ENCODE data around the gene TCF3. TPM values are rescaled to one million over a fixed set of nuclear protein-coding genes. Genes with fewer than 3 reads are reported as not detected.

The TCF3 gene
- total and polyA plus RNA-seq, 2 of the 8 experiments (the other 6 are each of a cell fraction or from before 2014, with no cell fraction given): 241 to 348 TPM

DNA sequence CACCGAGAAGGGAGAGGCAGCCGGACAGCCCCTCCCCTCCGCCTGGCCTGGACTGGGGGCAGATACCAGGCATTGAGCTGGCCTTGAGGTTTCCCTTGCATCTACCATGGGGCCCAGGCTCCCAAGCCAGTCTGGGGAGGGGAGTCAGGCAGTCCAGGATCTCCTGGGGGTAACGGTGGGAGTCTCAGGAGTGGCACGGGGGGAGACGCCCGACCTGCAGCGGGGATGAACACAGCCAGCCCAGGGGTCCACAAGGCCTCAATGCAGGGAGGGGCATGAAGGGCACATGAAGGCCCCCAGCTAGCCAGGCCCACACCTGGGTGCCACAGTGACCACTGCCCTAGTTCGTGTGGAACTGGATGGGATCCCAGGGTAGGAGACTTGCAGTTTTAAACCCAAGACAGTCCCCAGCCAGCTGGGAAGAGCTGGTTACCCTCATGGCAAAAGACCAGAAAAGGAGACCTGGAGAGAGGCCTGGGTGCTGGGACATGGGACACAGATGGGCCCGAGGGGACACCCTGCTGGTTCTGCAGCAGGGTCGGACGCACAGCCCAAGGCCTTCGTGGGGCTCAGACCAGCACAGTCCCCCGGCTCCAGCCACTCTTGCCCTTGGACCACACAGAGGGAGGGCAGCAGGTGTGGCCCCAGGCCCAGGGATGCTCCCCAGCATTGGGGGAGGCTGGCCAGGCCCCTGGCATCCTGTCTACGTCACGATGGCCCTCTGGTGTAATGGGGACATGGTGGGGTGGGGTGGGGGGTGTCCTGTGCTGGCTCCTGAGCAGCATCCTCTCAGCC, 42.5 kb downstream of the TCF3 start:
- WGBS, 2 experiments (ENCODE audit: extremely low coverage in 1 of 2, insufficient coverage in 1 of 2, insufficient read length in 1 of 2, insufficient replicate concordance in 2 of 2, low coverage in 1 of 2, low lambda C conversion rate in 2 of 2, missing lambda C conversion rate in 1 of 2): 90% methylated on average over 15 of the region's 16 CpGs; no CpG with 5 or more reads in 1 of the 2 experiments

More for the DNA sequence above, 42.5 kb downstream of the TCF3 start:
- Histone ChIP-seq H4K91ac (replicated peaks; ENCODE audit: insufficient read length, low read length) (no peak overlapping the region), H3K27ac (ENCODE audit: low read depth, low read length) (no peak overlapping the region), H3K18ac (ENCODE audit: extremely low read depth, low read length) (no peak overlapping the region), H2BK20ac (ENCODE audit: low read length) (no peak overlapping the region), H2BK15ac (ENCODE audit: low read length) (no peak overlapping the region), H2AFZ (ENCODE audit: low read length) (no peak overlapping the region), H4K8ac (ENCODE audit: extremely low read depth, insufficient read depth, low read length) (peak overlapping the region; percentile 88; the same call in 1 of the 2 replicates), H3K4ac (replicated peaks; ENCODE audit: insufficient read length, low read depth, low read length) (no peak overlapping the region), H3K4me3 (ENCODE audit: extremely low read depth in 1 of 4, insufficient read depth in 2 of 4, low read depth in 3 of 4, low read length in 4 of 4) (no peak overlapping the region), H3K56ac (replicated peaks; ENCODE audit: insufficient read length, low read depth, low read length) (no peak overlapping the region), H4K5ac (ENCODE audit: insufficient read length, low read depth, low read length) (no peak overlapping the region), H3K79me1 (ENCODE audit: low read depth, low read length) (no peaks in the 10 kb centered on the region; the same call in 1 of the 2 replicates), H4K20me1 (replicated peaks in 1 of 2; ENCODE audit: control insufficient read depth in 1 of 2, insufficient read depth in 2 of 2, low read length in 2 of 2) (peaks cover 8 to 24% of the 10 kb centered on the region in 2 experiments), H3K79me2 (ENCODE audit: control insufficient read depth in 1 of 2, insufficient read depth in 2 of 2, low read length in 2 of 2) (peaks cover 2 to 3% of the 10 kb centered on the region in 2 experiments), H3K23ac (ENCODE audit: insufficient read length) (no peak overlapping the region), H3K14ac (ENCODE audit: insufficient read length) (no peak overlapping the region), H2BK5ac (ENCODE audit: low read depth, low read length) (no peak overlapping the region), H3K4me2 (ENCODE audit: insufficient read depth in 1 of 2, low read depth in 2 of 2, low read length in 2 of 2) (no peak overlapping the region), H2BK120ac (replicated peaks; ENCODE audit: low read depth, low read length) (no peak overlapping the region), H2BK12ac (ENCODE audit: low read depth, low read length) (no peak overlapping the region), H3K36me3 (ENCODE audit: control insufficient read depth in 2 of 4, insufficient read depth in 4 of 4, low read length in 3 of 4) (peaks cover 27 to 47% (median 38%) of the 10 kb centered on the region in 4 experiments), H3K9ac (replicated peaks in 1 of 4; ENCODE audit: extremely low read depth in 1 of 4, low read depth in 3 of 4, low read length in 3 of 4) (no peak overlapping the region), H3K23me2 (ENCODE audit: low read depth, low read length) (peaks cover 4% of the 10 kb centered on the region; the same call in 1 of the 2 replicates), H2AK5ac (ENCODE audit: low read depth, low read length) (no peak overlapping the region), H3K27me3 (replicated peaks in 1 of 4; ENCODE audit: control insufficient read depth in 3 of 4, extremely low read depth in 1 of 4, insufficient read depth in 3 of 4, low read length in 3 of 4) (no peaks in the 10 kb centered on the region), H3K4me1 (replicated peaks in 1 of 4; ENCODE audit: control insufficient read depth in 3 of 4, insufficient read depth in 4 of 4, low read length in 3 of 4) (peaks cover 0 to 6% (median 3%) of the 10 kb centered on the region in 4 experiments; a peak in 6 of 7 replicates), H3K9me3 (ENCODE audit: insufficient read depth in 2 of 2, low read depth in 1 of 2, low read length in 1 of 2) (no peaks in the 10 kb centered on the region)
- no peak for TF ChIP-seq EZH2 (IDR thresholded peaks at IDR 0.05; ENCODE audit: low read depth, low read length, severe bottlenecking)
- TF ChIP-seq BRCA1 (IDR thresholded peaks at IDR 0.05; ENCODE audit: low read depth, low read length): no peak
- DNase-seq (ENCODE audit: low read depth in 1 of 2, low spot score in 2 of 2) (no peak), FAIRE-seq (no peak)
- ChIA-PET CTCF (ENCODE audit: partially characterized antibody) (interaction anchor here (1.1 to 1.2 kb wide), 4 partner anchors 8 to 172 kb away, joined by 3 to 4 read pairs (median 3); no protein-coding TSS in a partner anchor), POLR2A (ENCODE audit: partially characterized antibody) (interaction anchor here (0.7 to 1.0 kb wide), 5 partner anchors 13 to 36 kb away, joined by 3 to 4 read pairs (median 3); no protein-coding TSS in a partner anchor)

All from H1 (cell line).